ENCODE results near the gene ZBTB16.

The ZBTB16 gene

GRCh38 chr11:114244726-114245394, 185.3 kb downstream of the ZBTB16 start:
- no peak for DNase-seq (ENCODE audit: low read depth)

- DNase-seq (ENCODE audit: low read depth) = no peak
Measured at GRCh38 chr11:114246321-114247069, 187.0 kb downstream of the ZBTB16 start.

GRCh38 chr11:114247070-114247789, 187.7 kb downstream of the ZBTB16 start:
- DNase-seq (ENCODE audit: low read depth) = no peak

- DNase-seq (ENCODE audit: low read depth) = no peak
Measured at GRCh38 chr11:114250180-114250579, 190.7 kb downstream of the ZBTB16 start.

GRCh38 chr11:114250993-114251814, 191.7 kb downstream of the ZBTB16 start:
- no peak for DNase-seq (ENCODE audit: low read depth)

GRCh38 chr11:114251815-114252337, 192.4 kb downstream of the ZBTB16 start:
- DNase-seq (ENCODE audit: low read depth) = peak; percentile 32

GRCh38 chr11:114252767-114253166, 193.3 kb downstream of the ZBTB16 start:
- DNase-seq (ENCODE audit: low read depth) = no peak

GRCh38 chr11:114253771-114254170, 194.3 kb downstream of the ZBTB16 start:
- no peak for DNase-seq (ENCODE audit: low read depth)

- DNase-seq (ENCODE audit: low read depth) = no peak
Measured at GRCh38 chr11:114254571-114255146, 195.1 kb downstream of the ZBTB16 start.

GRCh38 chr11:114255289-114255688, 195.8 kb downstream of the ZBTB16 start:
- DNase-seq (ENCODE audit: low read depth) = no peak

- DNase-seq (ENCODE audit: low read depth) = no peak
Measured at GRCh38 chr11:114256176-114256966, 196.9 kb downstream of the ZBTB16 start.

- no peak for DNase-seq (ENCODE audit: low read depth)
Measured at GRCh38 chr11:114256967-114257286, 197.4 kb downstream of the ZBTB16 start.

GRCh38 chr11:114257621-114258558, 198.4 kb downstream of the ZBTB16 start:
- DNase-seq (ENCODE audit: low read depth) = peak; percentile 71

- DNase-seq (ENCODE audit: low read depth) = no peak
Measured at GRCh38 chr11:114258696-114259095, 199.2 kb downstream of the ZBTB16 start.

- DNase-seq (ENCODE audit: low read depth) = no peak
Measured at GRCh38 chr11:114259124-114259526, 199.6 kb downstream of the ZBTB16 start.

- no peak for DNase-seq (ENCODE audit: low read depth)
Measured at GRCh38 chr11:114259551-114259983, 200.1 kb downstream of the ZBTB16 start.

- no peak for DNase-seq (ENCODE audit: low read depth)
Measured at GRCh38 chr11:114260077-114260476, 200.6 kb downstream of the ZBTB16 start.

GRCh38 chr11:114260483-114260882, 201.0 kb downstream of the ZBTB16 start:
- no peak for DNase-seq (ENCODE audit: low read depth)

GRCh38 chr11:114261791-114262190, 202.3 kb downstream of the ZBTB16 start:
- no peak for DNase-seq (ENCODE audit: low read depth)
